HCT116 (cell line): ENCODE measurements around the gene GSTK1. TPM values are rescaled to one million over a fixed set of nuclear protein-coding genes. Genes with fewer than 3 reads are reported as not detected.

Source experiments
- ATAC-seq: fragments of 200-7000 bp; cut with Tn5 transposase; 2 replicates; pipeline ENCODE4 v1.9.1; 2020; ENCODE audit warnings: mild to moderate bottlenecking, moderate library complexity
- BruUV-seq: library from RNA; stranded (reverse); fragments of 400-500 nt; replicated peaks from 2 replicates; lab custom pipeline; 2021; lab: Mats Ljungman, UMichigan
- CTCF ChIA-PET: fragments of 300-600 bp; sonication (Branson Sonifier 250); formaldehyde crosslinking; loops from one replicate; lab custom pipeline; 2021; ENCODE audit warnings: antibody characterized with exemption; lab: Charles Lee
- POLR2A ChIA-PET: fragments of 300-600, 350-600 bp; sonication (Branson Sonifier 250); formaldehyde crosslinking; loops from one replicate; lab custom pipeline; 2021; ENCODE audit warnings: antibody characterized with exemption; lab: Charles Lee
- RAD21 ChIA-PET, 2 experiments: fragments of 300-600 bp; sonication (Branson Sonifier 250); formaldehyde crosslinking; loops; one replicate each; lab custom pipeline; 2023; ENCODE audit warnings: low total read pairs in 2 of 2; ENCODE audit not compliant: uncharacterized antibody in 2 of 2, unreplicated experiment in 2 of 2, low non-redundant PET in 1 of 2; lab: Charles Lee
- DNase-seq: peaks from one replicate; pipeline ENCODE4 v3.0.0-alpha.2; 2010; ENCODE audit warnings: low read depth, low spot score
- H2AFZ ChIP-seq: fragments of 200-600 bp; shearing (Covaris generic), sonication (generic); 2 replicates; pipeline ENCODE4 v1.6.1; 2017; ENCODE audit warnings: low read depth, mixed run types, mixed read lengths, antibody characterized with exemption, low read length; ENCODE audit not compliant: poor library complexity, severe bottlenecking
- H3K27ac ChIP-seq: 2 replicates; pipeline ENCODE4 v1.5.1; 2012; ENCODE audit warnings: low read depth, low read length
- H3K27me3 ChIP-seq: fragments of 200-600 bp; sonication (generic); 2 replicates; pipeline ENCODE4 v1.6.1; 2016; ENCODE audit warnings: mixed run types, low read length, mixed read lengths; ENCODE audit not compliant: insufficient read depth
- H3K36me3 ChIP-seq, 2 experiments: fragments of 200-500 bp in 1 of 2; fragments of 200-600 bp in 1 of 2; sonication (Bioruptor generic) in 1 of 2; sonication (generic) in 1 of 2; 2 replicates each; pipeline versions ENCODE4 v1.5.1 to v1.6.1; 2014 to 2016; ENCODE audit warnings: low read length in 2 of 2, inconsistent platforms in 1 of 2, mixed read lengths in 1 of 2, mixed run types in 1 of 2; ENCODE audit not compliant: insufficient read depth in 2 of 2, control insufficient read depth in 1 of 2
- H3K4me1 ChIP-seq, 2 experiments: fragments of 200-600 bp in 1 of 2; sonication (generic) in 1 of 2; 2 replicates each; pipeline versions ENCODE4 v1.5.1 to v1.6.1; 2012 to 2017; ENCODE audit warnings: low read length in 2 of 2, inconsistent platforms in 1 of 2, mild to moderate bottlenecking in 1 of 2, mixed read lengths in 1 of 2, mixed run types in 1 of 2, moderate library complexity in 1 of 2; ENCODE audit not compliant: insufficient read depth in 2 of 2, control insufficient read depth in 1 of 2
- H3K4me2 ChIP-seq: fragments of 200-600 bp; sonication (generic); 2 replicates; pipeline ENCODE4 v1.6.1; 2017; ENCODE audit warnings: mixed run types, low read length, mixed read lengths
- H3K4me3 ChIP-seq, 2 experiments: fragments of 200-600 bp in 1 of 2; sonication (generic) in 1 of 2; replicated peaks in 1 of 2; 2 replicates each; pipeline ENCODE4 v1.5.1; 2011 to 2016; ENCODE audit warnings: low read length in 2 of 2, control low read depth in 1 of 2, low read depth in 1 of 2, mild to moderate bottlenecking in 1 of 2, mixed read lengths in 1 of 2, mixed run types in 1 of 2
- H3K79me2 ChIP-seq: fragments of 200-600 bp; sonication (generic); 2 replicates; pipeline ENCODE4 v1.6.1; 2017; ENCODE audit warnings: mild to moderate bottlenecking, mixed run types, low read length, moderate library complexity, mixed read lengths; ENCODE audit not compliant: insufficient read depth
- H3K9ac ChIP-seq: fragments of 200-600 bp; sonication (generic); 2 replicates; pipeline ENCODE4 v1.6.1; 2016; ENCODE audit warnings: low read length, mixed read lengths
- H3K9me2 ChIP-seq: fragments of 200-600 bp; sonication (generic), shearing (Covaris generic); 2 replicates; pipeline ENCODE4 v1.6.1; 2017; ENCODE audit warnings: mixed run types, mild to moderate bottlenecking, moderate library complexity; ENCODE audit not compliant: insufficient read depth
- H3K9me3 ChIP-seq, 2 experiments: fragments of 200-500 bp in 1 of 2; fragments of 200-600 bp in 1 of 2; sonication (Bioruptor generic) in 1 of 2; sonication (generic) in 1 of 2; 2 replicates each; pipeline ENCODE4 v1.6.1; 2014 to 2017; ENCODE audit warnings: low read length in 2 of 2, mixed read lengths in 2 of 2, inconsistent platforms in 1 of 2, low read depth in 1 of 2, mild to moderate bottlenecking in 1 of 2, mixed run types in 1 of 2, moderate library complexity in 1 of 2; ENCODE audit not compliant: control insufficient read depth in 1 of 2, insufficient read depth in 1 of 2
- H4K20me1 ChIP-seq: fragments of 200-600 bp; sonication (generic), shearing (Covaris generic); 2 replicates; pipeline ENCODE4 v1.6.1; 2017; ENCODE audit warnings: mixed run types, mild to moderate bottlenecking, moderate library complexity; ENCODE audit not compliant: insufficient read depth
- EZH2phosphoT487 ChIP-seq: fragments of 200-600 bp; IDR thresholded peaks from 2 replicates; pipeline ENCODE4 v1.6.1; 2018; ENCODE audit warnings: antibody characterized with exemption, borderline replicate concordance
- JUND ChIP-seq: IDR thresholded peaks from 2 replicates; pipeline ENCODE4 v1.6.1; 2012
- POLR2AphosphoS5 ChIP-seq: IDR thresholded peaks from 2 replicates; pipeline ENCODE4 v1.6.1; 2011; ENCODE audit warnings: mild to moderate bottlenecking, low read depth, low read length, moderate library complexity
- SRF ChIP-seq: IDR thresholded peaks from 2 replicates; pipeline ENCODE4 v1.6.1; 2012; ENCODE audit warnings: low read depth
- YY1 ChIP-seq: IDR thresholded peaks from 2 replicates; pipeline ENCODE4 v1.6.1; 2011; ENCODE audit warnings: low read length, low read depth, moderate library complexity, mild to moderate bottlenecking; ENCODE audit not compliant: insufficient replicate concordance; ENCODE audit errors: extremely low read depth
- ZFX ChIP-seq: fragments of 450-650 bp; IDR thresholded peaks from 2 replicates; pipeline ENCODE4 v1.6.1; 2017
- ZNF274 ChIP-seq: fragments of 200-500 bp; sonication (Bioruptor generic); IDR thresholded peaks from 2 replicates; pipeline ENCODE4 v1.6.1; 2014; ENCODE audit warnings: mild to moderate bottlenecking, low read depth, low read length, inconsistent platforms
- intact Hi-C: fragments of 100-400 bp; cut with micrococcal nuclease; formaldehyde crosslinking; loops from 2 replicates; pipeline ENCODE4 v1.10.0; 2022
- total RNA-seq: library from RNA; stranded (reverse); gene quantifications from one replicate; pipeline ENCODE4 v1.2.1, GENCODE V29; 2021; ENCODE audit not compliant: unreplicated experiment
- TF ChIP-seq, protein P1 (sequence below): IDR thresholded peaks from 2 replicates; pipeline ENCODE4 v1.6.1; 2012

GSTK1 gene
- total RNA-seq, 1 experiment from 2014 or later = 83.6 TPM

- no TSS peak for BruUV-seq
- no peak overlapping the region for H3K4me3 ChIP-seq
- H2AFZ ChIP-seq = no peak overlapping the region
- intact Hi-C loops = no loop called here
- DNase-seq = no peak
- H3K27me3 ChIP-seq = no peaks in the 10 kb centered on the region
- TF ChIP-seq JUND = no peak
- TF ChIP-seq ZNF274 = no peak
- no peak for TF ChIP-seq SRF
- no peak for TF ChIP-seq EZH2phosphoT487
- no peak for TF ChIP-seq YY1
- TF ChIP-seq, all 23 proteins: peak for 0
- ATAC-seq = no peak
- Histone ChIP-seq H3K4me1 (peaks cover 27 to 63% of the 10 kb centered on the region in 2 experiments), H3K9me2 (no peaks in the 10 kb centered on the region), H3K27ac (no peak overlapping the region), H3K36me3 (peaks cover 0 to 4% of the 10 kb centered on the region in 2 experiments; a peak in 1 of 4 replicates), H3K9ac (no peak overlapping the region), H3K79me2 (peaks cover 2% of the 10 kb centered on the region), H3K4me2 (no peak overlapping the region), H3K9me3 (no peaks in the 10 kb centered on the region; a peak in 1 of 4 replicates), H4K20me1 (no peaks in the 10 kb centered on the region)
- ChIA-PET POLR2A (interaction anchor here (0.6 kb wide), 1 partner anchor 20 kb away, joined by 3 read pairs; the partner anchor contains the start of gene GSTK1), RAD21 (no interaction called here), CTCF (no interaction called here)
Measured at GRCh38 chr7:143283381-143283780, 20.1 kb downstream of the GSTK1 start.

DNA sequence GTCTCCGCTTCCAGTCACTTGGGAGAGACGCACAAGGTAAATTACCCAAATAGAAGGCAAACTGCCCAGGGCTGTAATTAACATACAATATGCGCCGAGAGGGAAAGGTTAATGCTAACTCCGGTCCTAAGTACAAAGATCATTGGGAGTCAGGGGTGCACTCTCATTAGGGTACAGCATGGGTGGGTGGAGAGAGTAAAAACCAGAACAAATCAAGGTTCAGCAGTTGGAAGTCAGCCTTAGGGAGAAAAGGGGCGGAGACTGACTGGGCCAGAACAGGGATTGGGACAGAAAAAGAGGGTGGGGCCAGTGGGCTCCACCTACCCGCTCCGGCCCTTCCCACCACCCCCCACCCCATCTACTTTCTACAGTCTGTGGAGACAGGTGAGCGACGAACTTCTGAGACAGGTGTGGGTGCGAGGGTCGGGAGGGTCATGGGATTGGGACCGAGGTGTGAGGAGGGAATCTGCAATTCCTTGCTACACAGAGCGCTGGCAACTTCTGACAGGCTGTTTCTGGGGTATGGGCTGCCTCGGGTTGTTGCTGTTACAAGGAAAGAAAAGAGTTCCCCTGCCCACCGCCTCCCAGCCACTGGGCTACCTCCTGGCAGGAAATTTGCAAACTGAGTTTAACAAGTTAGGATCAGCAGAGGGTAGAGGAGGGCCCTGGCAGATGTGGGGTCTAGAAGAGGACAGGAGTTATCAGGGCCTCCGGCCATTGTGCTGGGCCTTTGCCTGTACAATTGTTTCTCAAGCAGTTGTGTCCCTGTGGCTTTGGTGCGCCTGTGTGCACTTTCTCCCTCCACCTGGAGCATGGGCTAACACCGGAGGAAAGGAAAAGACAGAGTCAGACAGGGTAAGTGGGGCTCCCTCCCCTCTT is 21.6 kb downstream of the GSTK1 start, which contains the start of gene TMEM139:
TMEM139 (plus strand) TSS at position 368 of the 879 bp plus-strand sequence. CDS start 1,000 bp downstream, outside the sequence.
- TF ChIP-seq, protein P1, sequence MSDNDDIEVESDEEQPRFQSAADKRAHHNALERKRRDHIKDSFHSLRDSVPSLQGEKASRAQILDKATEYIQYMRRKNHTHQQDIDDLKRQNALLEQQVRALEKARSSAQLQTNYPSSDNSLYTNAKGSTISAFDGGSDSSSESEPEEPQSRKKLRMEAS = 0 out of 2 replicates have a peak, but pooled peaks have one; percentile 55
- TF ChIP-seq POLR2AphosphoS5 (peak; percentile 52; the same call in 1 of the 2 replicates), JUND (no peak), ZFX (peak; percentile 45; the same call in 1 of the 2 replicates)
- intact Hi-C loops = loop anchor here (2.0 kb wide), 1 partner anchor 20 kb away; no protein-coding TSS in a partner anchor
- peak within 1 kb of the TSS; percentile 46 for H3K9ac ChIP-seq
- H3K4me3 ChIP-seq = peak within 1 kb of the TSS; percentile 40 to 53
- H4K20me1 ChIP-seq = no peaks in the 10 kb centered on the region
- POLR2A ChIA-PET = no interaction called here
- peaks cover 26 to 62% of the 10 kb centered on the region in 2 experiments for H3K4me1 ChIP-seq
- peak within 1 kb of the TSS; percentile 86 for H3K4me2 ChIP-seq
- RAD21 ChIA-PET = no interaction called here
- ATAC-seq = peak; percentile 51
- no peaks in the 10 kb centered on the region for H3K27me3 ChIP-seq
- DNase-seq = no peak
- H3K36me3 ChIP-seq = peaks cover 0 to 4% of the 10 kb centered on the region in 2 experiments; a peak in 1 of 4 replicates
- H2AFZ ChIP-seq = peak within 1 kb of the TSS; percentile 80
- no peaks in the 10 kb centered on the region for H3K9me2 ChIP-seq
- H3K79me2 ChIP-seq = peaks cover 16% of the 10 kb centered on the region
- CTCF ChIA-PET = no interaction called here
- H3K27ac ChIP-seq = peak within 1 kb of the TSS; percentile 51
- H3K9me3 ChIP-seq = no peaks in the 10 kb centered on the region; a peak in 1 of 4 replicates
- no TSS peak for BruUV-seq
